ENCODE measurements around the gene COLEC12. TPM values are rescaled to one million over a fixed set of nuclear protein-coding genes. Genes with fewer than 3 reads are reported as not detected.

The COLEC12 gene
- total RNA-seq (2014; rRNA removed; shearing (Covaris generic)): not detected in 2 replicates

DNA sequence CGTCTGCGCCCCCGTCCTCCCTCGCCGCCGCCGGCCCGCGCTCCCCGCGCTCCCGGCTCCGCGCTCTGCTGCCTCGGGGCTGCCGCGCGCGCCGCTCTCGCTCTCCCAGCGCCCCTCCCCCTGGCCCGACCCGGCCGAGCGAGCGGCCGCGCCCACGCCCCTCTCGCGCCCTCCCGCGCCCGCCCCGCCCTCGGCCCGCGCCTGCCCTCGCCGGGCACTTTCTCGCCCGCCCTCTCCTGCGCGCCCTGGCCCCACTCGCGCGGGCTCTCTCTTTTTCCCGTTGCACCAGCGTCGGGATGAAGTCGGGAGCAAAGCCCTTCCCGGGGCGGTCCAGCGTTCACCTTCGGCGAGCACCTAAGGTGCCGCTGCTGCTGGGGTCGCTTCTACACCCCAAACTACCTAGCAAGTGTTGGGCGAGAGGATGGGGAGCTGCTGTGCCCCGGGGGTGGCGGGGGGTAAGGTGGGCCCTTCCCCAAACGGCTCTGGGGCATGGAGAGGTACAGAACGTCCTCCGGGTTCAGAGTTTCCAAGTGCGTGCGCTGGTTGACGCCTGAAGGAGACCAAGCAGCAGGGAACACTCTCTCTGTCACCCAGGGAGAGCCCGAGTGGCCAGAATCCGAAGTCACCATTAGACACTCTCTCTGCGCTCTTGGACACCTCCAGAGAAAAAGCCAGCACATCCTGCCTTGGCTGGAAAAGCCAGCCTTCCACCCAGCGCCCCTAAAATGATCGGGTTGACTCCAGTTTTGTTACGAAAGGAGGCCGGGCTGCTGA lies at the start of gene COLEC12:
TSS of gene COLEC12 (minus strand) at position 70 of the 774 bp plus-strand sequence. CDS start 187 bp downstream, outside the sequence.
- DNase-seq (ENCODE audit: low spot score): no peak

DNA sequence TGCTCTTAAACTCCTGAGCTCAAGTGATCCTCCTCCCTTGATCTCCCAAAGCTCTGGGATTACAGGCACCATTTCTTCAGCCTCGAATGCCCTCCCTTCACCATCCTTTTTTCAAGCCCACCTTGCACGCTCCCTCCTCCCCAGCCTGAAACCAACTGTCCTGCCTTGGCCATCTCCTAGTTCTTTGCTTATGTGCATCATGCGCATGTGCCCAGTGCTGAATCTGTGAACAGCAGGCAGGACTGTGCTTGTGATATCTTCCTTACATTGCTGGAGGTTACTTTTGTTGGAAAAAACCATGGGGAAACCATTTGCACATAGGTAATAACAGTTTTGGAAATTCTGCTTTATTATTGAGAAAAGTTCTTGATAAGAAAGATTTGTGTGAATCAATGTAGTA lies 49.5 kb upstream of the COLEC12 start:
- DNase-seq (ENCODE audit: low spot score): no peak

DNA sequence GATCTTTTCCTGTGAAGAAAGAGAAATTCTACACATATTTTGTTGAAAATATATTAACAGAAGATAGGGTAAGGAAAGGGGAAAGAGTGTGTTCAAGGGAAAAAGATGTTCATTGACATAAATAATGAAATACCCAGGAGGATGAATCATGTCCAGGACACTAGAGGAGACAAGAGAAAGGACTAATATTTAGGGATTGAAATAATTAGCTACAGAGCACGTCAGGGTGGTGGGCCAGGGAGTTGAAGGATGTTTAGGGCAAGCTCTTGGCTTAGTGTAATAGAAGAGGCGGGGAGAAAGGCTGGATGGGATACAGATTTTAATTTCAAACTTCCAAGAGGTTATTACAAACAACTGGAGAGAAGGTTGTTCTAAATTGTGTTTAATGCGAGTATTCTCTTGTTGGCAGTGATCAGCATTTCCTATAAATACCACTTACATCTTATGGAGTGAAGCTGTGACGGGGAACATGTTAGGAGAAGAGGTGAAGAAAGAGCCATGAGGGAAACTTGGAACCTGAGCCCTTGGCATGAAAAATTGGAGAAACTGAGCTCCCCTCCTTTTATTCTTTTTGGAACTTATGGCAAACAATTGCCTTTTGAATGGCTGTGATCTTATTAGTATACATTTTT lies 43.1 kb upstream of the COLEC12 start:
- no peak for DNase-seq (ENCODE audit: low spot score)

DNA sequence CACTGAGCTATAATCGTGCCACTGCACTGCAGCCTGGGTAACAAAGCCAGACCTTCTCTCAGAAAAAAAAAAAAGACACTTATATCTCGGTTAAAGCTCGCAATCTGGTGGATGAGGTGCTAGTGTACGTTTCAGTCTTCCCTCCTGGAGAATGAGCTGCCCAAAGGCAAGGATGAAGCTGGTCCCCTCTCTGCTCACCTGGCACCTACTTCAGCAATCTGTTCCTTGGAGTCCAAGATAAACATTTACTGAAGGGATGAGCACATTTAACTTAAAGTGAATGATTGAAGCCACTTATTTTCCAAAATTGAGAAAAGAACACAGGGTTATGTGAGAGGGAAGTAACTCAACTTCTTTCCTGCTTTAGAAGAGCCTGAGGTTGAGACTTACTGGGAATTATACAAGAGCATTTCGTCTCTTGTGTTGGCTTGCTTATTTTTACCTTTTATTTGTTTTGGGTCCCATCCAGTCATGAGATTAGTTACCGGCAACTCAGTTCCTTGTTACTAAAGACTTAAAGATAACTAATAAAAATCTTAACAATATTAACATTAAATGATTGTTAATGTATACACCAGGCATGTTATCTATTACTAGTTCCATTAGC lies 33.6 kb upstream of the COLEC12 start:
- no peak for DNase-seq (ENCODE audit: low spot score)

DNA sequence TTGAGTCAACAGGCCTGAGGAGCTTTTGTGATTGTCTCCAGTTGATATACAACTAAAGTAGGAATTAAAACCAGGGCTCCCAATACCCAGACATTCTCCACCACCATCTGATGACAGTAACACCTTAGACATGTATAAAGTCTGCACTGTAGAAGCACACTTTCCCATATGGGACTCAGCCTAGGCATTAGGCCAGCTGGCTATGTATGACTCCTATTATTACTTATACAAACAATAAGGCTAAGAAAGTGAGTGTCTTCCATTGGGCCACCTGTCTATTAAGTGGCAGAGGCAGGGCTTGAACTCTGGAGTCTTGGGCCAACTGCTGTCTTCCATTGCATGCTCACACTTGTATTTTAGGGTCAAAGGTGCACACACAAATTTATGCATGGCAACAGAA lies 32.1 kb upstream of the COLEC12 start:
- DNase-seq (ENCODE audit: low spot score): no peak

- no peak for DNase-seq (ENCODE audit: low spot score)
Measured at GRCh38 chr18:532018-532417, 31.5 kb upstream of the COLEC12 start.

DNA sequence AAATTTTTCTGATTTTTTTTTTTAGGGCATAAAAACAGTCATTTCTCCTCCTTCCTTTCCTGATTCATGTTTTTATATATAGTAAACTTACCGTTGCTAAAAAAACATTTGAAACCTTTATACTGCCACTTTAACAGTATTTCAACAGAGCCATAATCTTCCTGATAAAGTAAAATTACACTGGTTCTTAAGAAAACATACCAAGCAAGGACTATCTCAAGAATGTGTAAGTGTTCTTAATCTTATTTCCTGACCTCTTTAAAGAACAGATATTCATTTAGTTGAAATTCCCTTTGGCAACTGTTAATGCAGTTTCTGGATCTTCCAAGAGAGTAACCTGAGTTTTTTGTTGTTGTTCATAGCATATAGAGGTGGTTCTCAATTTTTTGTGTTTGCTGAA lies 26.6 kb upstream of the COLEC12 start:
- DNase-seq (ENCODE audit: low spot score): no peak

- no peak for DNase-seq (ENCODE audit: low spot score)
Measured at GRCh38 chr18:526681-527080, 26.2 kb upstream of the COLEC12 start.

DNA sequence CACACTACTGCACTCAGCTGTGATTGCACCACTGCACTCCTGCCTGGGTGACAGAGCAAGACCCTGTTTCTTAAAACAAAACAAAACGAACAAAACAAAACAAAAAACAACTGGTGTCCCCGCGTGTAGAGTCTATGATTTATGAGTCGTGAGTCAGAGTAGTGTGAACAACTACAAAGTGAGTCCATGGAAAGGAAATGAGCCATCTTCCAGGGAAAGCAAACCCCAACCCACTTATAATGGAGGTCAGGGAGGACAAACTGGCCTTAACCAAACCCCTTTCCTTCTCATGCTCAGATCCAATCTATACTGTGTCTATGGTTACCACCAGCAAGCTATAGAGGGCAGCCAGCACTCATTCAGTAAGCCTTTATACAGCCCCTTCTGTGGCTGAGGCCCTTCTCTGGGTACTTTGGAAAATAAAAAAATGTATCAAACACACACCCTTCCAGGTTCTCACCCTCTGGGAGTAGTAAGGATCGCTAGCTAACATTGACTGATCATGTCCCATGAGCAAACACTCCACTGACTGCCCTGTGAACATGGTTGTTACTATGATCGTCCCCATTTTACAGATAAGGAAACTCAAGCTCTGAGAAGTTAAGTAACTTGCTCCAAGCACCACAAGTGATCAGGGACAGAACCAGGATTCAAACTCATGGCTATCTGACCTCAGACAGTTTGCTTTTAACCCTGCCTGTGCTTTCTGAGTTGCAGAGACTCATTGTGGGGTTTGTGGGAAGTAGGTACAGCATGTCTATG lies 24.7 kb upstream of the COLEC12 start:
- DNase-seq (ENCODE audit: low spot score): no peak

GRCh38 chr18:524466-524865 lies 24.0 kb upstream of the COLEC12 start:
- DNase-seq (ENCODE audit: low spot score): no peak

GRCh38 chr18:523561-523960 lies 23.1 kb upstream of the COLEC12 start:
- DNase-seq (ENCODE audit: low spot score): no peak

DNA sequence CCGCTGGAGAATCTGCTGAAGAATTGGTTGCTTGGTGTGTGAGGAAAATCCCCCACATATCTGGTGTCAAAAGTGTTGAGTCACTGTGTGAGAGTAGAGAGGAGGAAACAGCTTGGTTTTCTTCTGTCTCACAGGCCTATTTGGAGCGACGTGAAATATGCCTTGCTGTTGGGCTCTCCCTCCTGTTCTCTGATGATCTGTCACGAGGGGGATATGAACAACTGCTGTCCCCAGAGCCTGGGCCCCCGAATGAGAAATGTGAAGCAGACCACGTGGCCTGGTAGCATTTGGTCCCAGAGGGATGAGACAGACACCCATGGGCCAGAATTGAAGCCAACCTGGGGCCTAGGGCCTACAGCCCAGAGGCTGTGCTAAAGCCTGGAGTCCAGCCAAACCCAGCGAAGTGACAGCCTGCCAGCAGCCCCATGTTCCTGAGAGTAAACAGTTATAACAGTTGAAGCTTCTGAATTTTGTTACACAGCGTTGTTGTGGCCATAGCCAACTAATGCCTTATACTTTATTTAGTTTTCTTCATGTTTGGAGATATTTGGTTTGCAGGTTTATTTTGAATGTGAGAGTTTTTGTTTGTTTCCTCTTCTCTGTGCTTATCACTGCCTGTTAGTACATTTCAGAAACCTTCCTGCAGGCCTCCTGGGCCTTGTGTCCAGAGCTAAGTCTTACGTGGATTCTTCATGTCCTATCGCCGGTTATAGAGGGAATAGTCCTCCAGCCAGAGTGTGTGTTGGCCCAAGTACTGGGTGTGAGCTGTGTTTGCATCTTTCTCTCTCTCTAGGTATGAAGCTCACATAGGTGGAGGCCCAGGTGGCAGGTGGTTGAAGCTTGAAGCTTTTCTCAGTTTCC lies 18.7 kb upstream of the COLEC12 start:
- DNase-seq (ENCODE audit: low spot score): no peak

- DNase-seq (ENCODE audit: low spot score): no peak
Measured at GRCh38 chr18:518081-518480, 17.6 kb upstream of the COLEC12 start.

- DNase-seq (ENCODE audit: low spot score): no peak
Measured at GRCh38 chr18:515838-516237, 15.3 kb upstream of the COLEC12 start.

- DNase-seq (ENCODE audit: low spot score): no peak
Measured at GRCh38 chr18:515156-515815, 14.8 kb upstream of the COLEC12 start.

DNA sequence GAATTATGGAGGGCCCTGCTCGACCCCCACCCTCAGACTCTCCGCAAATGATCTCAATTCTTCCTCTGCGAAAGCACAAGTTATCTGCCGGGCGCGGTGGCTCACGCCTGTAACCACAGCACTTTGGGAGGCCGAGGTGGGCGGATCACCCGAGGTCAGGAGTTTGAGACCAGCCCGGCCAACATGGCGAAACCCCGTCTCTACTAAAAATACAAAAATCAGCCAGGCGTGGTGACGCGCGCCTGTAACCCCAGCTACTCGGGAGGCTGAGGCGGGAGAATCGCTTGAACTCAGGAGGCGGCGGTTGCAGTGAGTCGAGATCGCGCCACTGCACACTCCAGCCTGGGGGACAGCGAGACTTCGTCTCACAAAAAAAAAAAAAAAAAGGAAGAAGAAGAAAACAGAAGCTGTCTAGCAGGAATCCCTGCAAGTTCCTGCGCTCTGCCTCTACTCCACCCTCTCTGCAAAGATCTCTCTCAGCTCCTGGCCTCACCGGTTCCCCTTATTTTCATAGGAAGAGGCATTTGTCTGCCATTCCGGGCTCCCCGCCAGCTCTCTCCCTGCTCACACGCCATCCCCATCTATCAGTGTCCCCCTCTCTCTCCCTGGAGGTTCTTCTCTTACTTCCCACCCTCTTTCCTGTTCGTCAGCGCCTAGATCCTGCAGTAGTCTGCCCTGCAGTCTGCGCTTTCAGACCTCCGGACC lies 13.5 kb upstream of the COLEC12 start:
- DNase-seq (ENCODE audit: low spot score): no peak

- DNase-seq (ENCODE audit: low spot score): no peak
Measured at GRCh38 chr18:512957-513356, 12.5 kb upstream of the COLEC12 start.

DNA sequence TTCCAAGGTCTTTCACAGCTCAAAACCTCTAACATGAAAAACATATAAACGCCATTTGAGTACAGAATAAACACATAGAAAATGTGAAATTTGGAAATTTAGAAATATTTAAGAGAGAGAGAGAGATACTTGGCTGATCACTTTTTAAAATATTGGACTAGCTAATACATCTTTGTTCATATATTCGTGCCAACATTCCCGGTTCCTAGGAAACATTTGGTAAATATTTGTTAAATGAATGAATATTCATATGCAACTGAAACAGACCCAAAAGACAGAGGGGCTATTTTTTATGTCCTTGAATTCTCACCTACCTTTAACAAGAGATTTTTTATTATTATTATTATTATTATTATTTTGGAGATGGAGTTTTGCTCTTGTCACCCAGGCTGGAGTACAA lies 8.3 kb upstream of the COLEC12 start:
- DNase-seq (ENCODE audit: low spot score): no peak

DNA sequence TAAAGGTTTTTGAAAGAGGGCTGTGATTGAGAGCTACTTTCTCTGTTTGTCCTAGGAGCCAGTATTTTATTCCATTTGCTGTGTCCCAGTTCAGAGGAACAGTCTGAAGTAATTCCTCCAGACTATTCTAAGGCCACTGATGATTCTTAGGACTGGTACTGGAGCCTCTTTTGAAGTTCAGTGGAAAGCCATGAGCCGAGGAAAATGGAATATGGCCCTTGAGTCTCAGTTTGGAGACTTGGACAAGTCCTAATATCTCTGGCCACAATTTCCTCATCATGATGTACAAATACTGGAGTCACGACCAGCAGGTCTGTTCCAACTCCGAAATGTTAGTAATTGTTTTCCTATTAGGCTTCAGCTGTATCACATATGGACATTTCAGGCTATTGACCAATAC lies 7.1 kb upstream of the COLEC12 start:
- DNase-seq (ENCODE audit: low spot score): no peak

GRCh38 chr18:506801-507200 lies 6.3 kb upstream of the COLEC12 start:
- no peak for DNase-seq (ENCODE audit: low spot score)

Measured in HT-29 (cell line).